Duodenal mucosa (tissue), 2 donors: ENCODE data around the gene GGT7.
A peak's percentile ranks its signal among the peaks of the same experiment; 100 is the strongest.
"Not testable (repeated sequence)": the region's sequence is repeated elsewhere in the genome, so short reads cannot be mapped to it uniquely, and the experiment has no call there.

Experiments
- H3K27ac ChIP-seq: one replicate; pipeline ENCODE4 v1.7.0; 2013; ENCODE audit warnings: low read depth, low read length
- H3K27me3 ChIP-seq, 2 donors: one replicate each; pipeline ENCODE4 v1.7.0; 2013; ENCODE audit warnings: low read length in 2 of 2, control low read depth in 1 of 2; ENCODE audit not compliant: insufficient read depth in 2 of 2, control insufficient read depth in 1 of 2
- H3K36me3 ChIP-seq, 2 donors: one replicate each; pipeline ENCODE4 v1.7.0; 2013; ENCODE audit warnings: low read length in 2 of 2, control low read depth in 1 of 2; ENCODE audit not compliant: insufficient read depth in 2 of 2, control insufficient read depth in 1 of 2
- H3K4me1 ChIP-seq, 2 donors: one replicate each; pipeline ENCODE4 v1.7.0; 2013; ENCODE audit warnings: low read length in 2 of 2, control low read depth in 1 of 2; ENCODE audit not compliant: insufficient read depth in 2 of 2, control insufficient read depth in 1 of 2
- H3K4me3 ChIP-seq, 2 donors: one replicate each; pipeline ENCODE4 v1.7.0; 2013; ENCODE audit warnings: low read length in 2 of 2, low read depth in 1 of 2
- H3K9ac ChIP-seq, 2 donors: one replicate each; pipeline ENCODE4 v1.7.0; 2013; ENCODE audit warnings: low read length in 2 of 2, low read depth in 1 of 2
- H3K9me3 ChIP-seq, 2 donors: one replicate each; pipeline ENCODE4 v1.7.0; 2013; ENCODE audit warnings: low read length in 2 of 2, control low read depth in 1 of 2; ENCODE audit not compliant: control insufficient read depth in 1 of 2

The GGT7 gene

GRCh38 chr20:34824452-34824805 is 48.2 kb downstream of the GGT7 start:
- Histone ChIP-seq H3K9me3 (no peaks in the 10 kb centered on the region), H3K4me1 (peaks cover 16 to 23% of the 10 kb centered on the region in 2 donors), H3K9ac (peak overlapping the region; percentile 96 to 98), H3K27me3 (no peaks in the 10 kb centered on the region), H3K36me3 (no peaks in the 10 kb centered on the region), H3K4me3 (peak overlapping the region; percentile 94 to 98), H3K27ac (peak overlapping the region; percentile 85)

DNA sequence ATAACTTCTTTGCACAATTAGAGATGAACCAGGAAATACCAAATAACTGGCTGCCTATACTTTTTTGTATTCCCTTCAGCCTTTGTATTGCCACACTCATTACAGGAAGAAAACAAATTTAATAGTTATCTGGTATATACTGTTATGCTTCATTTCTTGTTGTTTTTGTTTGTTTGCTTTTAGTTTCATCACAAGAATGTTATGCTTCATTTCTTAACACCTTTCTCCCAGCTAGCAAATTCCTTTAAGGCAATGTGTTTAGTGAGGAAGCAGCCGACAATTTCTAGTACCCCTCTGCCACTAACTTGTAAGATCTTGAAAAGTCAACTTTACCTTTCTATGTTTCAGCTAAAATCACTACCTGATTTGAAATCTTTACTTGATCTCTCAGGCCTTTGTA is 48.6 kb downstream of the GGT7 start:
- H3K9me3 ChIP-seq = no peaks in the 10 kb centered on the region
- no peaks in the 10 kb centered on the region for H3K36me3 ChIP-seq
- H3K27me3 ChIP-seq = no peaks in the 10 kb centered on the region
- H3K9ac ChIP-seq = peak overlapping the region; percentile 12 to 98
- H3K4me3 ChIP-seq = peak overlapping the region; percentile 94 to 98
- no peak overlapping the region for H3K27ac ChIP-seq
- H3K4me1 ChIP-seq = peaks cover 16 to 23% of the 10 kb centered on the region in 2 donors

DNA sequence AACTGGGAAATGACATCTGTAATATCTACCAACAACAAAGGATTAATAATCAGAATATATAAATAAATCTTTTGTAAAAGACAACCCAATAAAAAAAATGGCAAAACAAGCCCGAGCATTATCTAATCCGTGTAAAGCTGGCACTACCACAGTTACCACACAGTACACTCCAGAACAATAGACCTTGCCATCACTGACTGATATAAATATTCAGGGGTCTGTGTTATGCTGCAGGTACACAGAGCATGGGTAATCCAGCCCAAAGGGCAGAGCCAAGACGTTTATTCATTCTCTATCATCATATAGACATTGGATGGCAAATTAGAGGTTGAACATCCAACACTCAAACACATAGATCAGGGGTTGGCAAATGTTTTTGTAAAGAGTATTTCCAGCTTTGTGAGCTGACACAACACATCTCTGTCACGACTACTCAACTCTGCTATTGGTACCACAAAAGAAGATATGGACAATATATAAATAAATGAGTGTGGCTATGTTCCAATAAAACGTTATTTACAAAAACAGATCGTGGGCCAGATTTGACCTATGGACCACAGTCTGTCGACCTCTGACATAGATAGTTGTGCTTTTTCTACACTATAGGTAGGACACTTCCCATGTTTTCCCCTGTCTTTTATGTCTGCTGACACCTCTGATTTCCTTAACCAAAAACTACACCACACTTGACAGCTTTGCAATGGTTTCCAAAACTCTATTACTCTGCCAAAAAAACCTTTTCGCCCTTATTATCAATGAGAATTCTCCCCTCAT is 51.7 kb downstream of the GGT7 start:
- Histone ChIP-seq H3K4me3 (no peak overlapping the region), H3K27ac (no peak overlapping the region), H3K36me3 (no peaks in the 10 kb centered on the region), H3K9ac (no peak overlapping the region), H3K27me3 (no peaks in the 10 kb centered on the region), H3K4me1 (peaks cover 14 to 31% of the 10 kb centered on the region in 2 donors), H3K9me3 (no peaks in the 10 kb centered on the region)

DNA sequence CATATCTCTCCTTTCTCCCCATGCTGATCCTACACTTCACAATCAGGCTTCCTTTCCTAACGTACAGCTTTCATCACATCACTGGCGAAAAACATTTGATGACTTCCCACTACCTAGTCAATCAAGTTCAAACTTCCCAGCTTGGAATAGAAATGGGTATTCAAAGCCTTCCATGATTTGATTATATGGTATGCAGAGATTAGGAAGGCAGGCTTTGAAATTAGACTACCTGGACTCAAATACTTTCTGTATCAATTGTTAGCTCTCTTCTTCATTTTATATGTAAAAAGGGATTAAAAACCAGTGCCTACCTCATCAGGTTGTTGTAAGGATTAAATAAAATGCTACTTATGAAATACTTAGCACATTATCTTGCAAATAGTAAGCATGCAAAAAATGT is 54.9 kb downstream of the GGT7 start:
- Histone ChIP-seq H3K4me1 (peaks cover 0 to 19% of the 10 kb centered on the region in 2 donors), H3K27ac (no peak overlapping the region), H3K36me3 (no peaks in the 10 kb centered on the region)

DNA sequence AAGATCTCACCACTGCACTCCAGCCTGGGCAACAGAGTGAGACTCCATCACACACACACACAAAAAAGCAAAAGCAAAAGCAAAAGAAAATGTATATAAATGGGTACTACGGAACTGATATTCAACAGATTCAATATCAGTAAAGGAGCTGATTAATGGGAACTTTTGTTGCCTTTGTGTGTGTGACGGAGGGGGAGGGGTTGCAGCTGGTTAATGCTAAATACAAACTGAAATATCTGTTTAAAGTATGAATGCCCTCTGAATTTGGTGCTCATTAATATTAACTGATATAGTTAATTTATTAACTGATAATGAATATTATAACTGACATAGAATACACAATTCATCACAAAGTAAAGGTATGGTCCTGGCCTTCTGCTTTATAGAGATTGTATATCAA is 55.6 kb downstream of the GGT7 start:
- Histone ChIP-seq H3K36me3 (no peaks in the 10 kb centered on the region), H3K4me3 (no peak overlapping the region), H3K27ac (no peak overlapping the region), H3K9me3 (no peaks in the 10 kb centered on the region), H3K27me3 (no peaks in the 10 kb centered on the region), H3K4me1 (peaks cover 0 to 12% of the 10 kb centered on the region in 2 donors), H3K9ac (no peak overlapping the region)

More for the DNA sequence above, 54.9 kb downstream of the GGT7 start:
- no peak overlapping the region for H3K9ac ChIP-seq
- H3K4me3 ChIP-seq = no peak overlapping the region
- H3K9me3 ChIP-seq = no peaks in the 10 kb centered on the region
- no peaks in the 10 kb centered on the region for H3K27me3 ChIP-seq

GRCh38 chr20:34815636-34816035 is 57.0 kb downstream of the GGT7 start:
- H3K9me3 ChIP-seq = no peaks in the 10 kb centered on the region
- H3K4me3 ChIP-seq = no peak overlapping the region
- no peak overlapping the region for H3K27ac ChIP-seq
- H3K4me1 ChIP-seq = peaks cover 0 to 10% of the 10 kb centered on the region in 2 donors
- H3K36me3 ChIP-seq = no peaks in the 10 kb centered on the region
- no peaks in the 10 kb centered on the region for H3K27me3 ChIP-seq
- no peak overlapping the region for H3K9ac ChIP-seq

- Histone ChIP-seq H3K27ac (no peak overlapping the region), H3K36me3 (no peaks in the 10 kb centered on the region), H3K4me1 (peaks cover 8 to 17% of the 10 kb centered on the region in 2 donors), H3K9me3 (no peaks in the 10 kb centered on the region), H3K9ac (no peak overlapping the region), H3K4me3 (no peak overlapping the region), H3K27me3 (no peaks in the 10 kb centered on the region)
These were observed 64.1 kb downstream of the GGT7 start for GRCh38 chr20:34808583-34808982.

- not testable (repeated sequence) for H3K9ac ChIP-seq, H3K36me3 ChIP-seq, H3K27ac ChIP-seq, H3K4me3 ChIP-seq, H3K9me3 ChIP-seq, H3K27me3 ChIP-seq
- peaks cover 8 to 17% of the 10 kb centered on the region in 2 donors for H3K4me1 ChIP-seq
These were observed 64.7 kb downstream of the GGT7 start for GRCh38 chr20:34807944-34808465.

DNA sequence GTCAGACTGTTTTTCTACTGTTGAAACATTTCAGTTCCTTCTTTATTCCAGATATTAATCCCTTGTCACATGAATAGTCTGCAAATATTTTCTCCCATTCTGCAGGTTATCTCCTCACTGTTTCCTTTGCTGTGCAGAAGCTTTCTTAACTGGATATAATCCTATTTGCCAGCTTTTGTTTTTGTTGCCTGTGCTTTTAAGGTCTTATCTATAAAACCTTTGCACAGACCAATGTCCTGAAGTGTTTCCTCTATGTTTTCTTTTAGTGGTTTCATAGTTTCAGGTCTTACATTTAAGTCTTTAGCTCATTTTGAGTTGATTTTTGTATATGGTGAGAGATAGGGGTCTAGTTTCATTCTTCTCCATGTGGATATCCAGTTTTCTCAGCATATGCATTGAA is 66.4 kb downstream of the GGT7 start:
- Histone ChIP-seq H3K27ac (no peak overlapping the region), H3K9me3 (no peaks in the 10 kb centered on the region), H3K9ac (no peak overlapping the region), H3K4me1 (peaks cover 8 to 17% of the 10 kb centered on the region in 2 donors), H3K36me3 (peaks cover 0 to 2% of the 10 kb centered on the region in 2 donors), H3K4me3 (no peak overlapping the region), H3K27me3 (no peaks in the 10 kb centered on the region)

DNA sequence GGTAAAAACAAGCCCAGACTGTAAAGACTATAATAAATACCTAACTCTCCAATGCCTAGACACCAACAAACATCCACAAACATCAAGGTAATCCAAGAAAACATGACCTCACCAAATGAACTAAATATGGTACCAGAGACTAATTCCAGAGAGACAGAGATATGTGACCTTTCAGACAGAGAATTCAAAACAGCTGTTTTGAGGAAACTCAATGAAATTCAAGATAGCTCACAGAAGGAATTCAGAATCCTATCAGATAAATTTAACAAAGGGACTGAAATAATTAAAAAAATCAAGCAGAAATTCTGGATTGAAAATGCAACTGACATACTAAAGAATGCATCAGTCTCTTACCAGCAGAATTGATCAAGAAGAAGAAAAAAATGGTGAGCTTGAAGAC is 73.8 kb downstream of the GGT7 start:
- H3K4me3 ChIP-seq = no peak overlapping the region
- no peaks in the 10 kb centered on the region for H3K9me3 ChIP-seq
- no peak overlapping the region for H3K9ac ChIP-seq
- no peaks in the 10 kb centered on the region for H3K27me3 ChIP-seq
- H3K27ac ChIP-seq = no peak overlapping the region
- peaks cover 0 to 2% of the 10 kb centered on the region in 2 donors for H3K36me3 ChIP-seq
- no peaks in the 10 kb centered on the region for H3K4me1 ChIP-seq
